Activated CD8-positive, alpha-beta T cell treated with anti-CD3 and anti-CD28 coated beads for 36 hours (primary cell): ENCODE results near the gene CCND3. TPM values are rescaled to one million over a fixed set of nuclear protein-coding genes. Genes with fewer than 3 reads are reported as not detected.

Source experiments
- ATAC-seq: fragments of 200-7000 bp; cut with Tn5 transposase; one replicate; pipeline ENCODE4 v1.10.0; 2021; ENCODE audit warnings: mild to moderate bottlenecking, moderate library complexity
- CTCF ChIA-PET: fragments of 350-600 bp; sonication (Branson Sonifier 250); formaldehyde crosslinking; loops from one replicate; lab custom pipeline; 2021; ENCODE audit warnings: antibody characterized with exemption; lab: Charles Lee
- POLR2A ChIA-PET: fragments of 350-600 bp; sonication (Branson Sonifier 250); formaldehyde crosslinking; loops from one replicate; lab custom pipeline; 2021; ENCODE audit warnings: antibody characterized with exemption; lab: Charles Lee
- DNase-seq: peaks from one replicate; pipeline ENCODE4 v3.0.0-alpha.2; 2020
- H3K27ac Mint-ChIP-seq: one replicate; pipeline ENCODE4 v1.8.0; 2021; ENCODE audit warnings: mild to moderate bottlenecking, mixed read lengths
- H3K27me3 Mint-ChIP-seq: one replicate; pipeline ENCODE4 v1.8.0; 2021; ENCODE audit warnings: mixed read lengths
- H3K36me3 Mint-ChIP-seq: one replicate; pipeline ENCODE4 v1.8.0; 2021; ENCODE audit warnings: low read depth, mixed read lengths
- H3K4me1 Mint-ChIP-seq: one replicate; pipeline ENCODE4 v1.8.0; 2021; ENCODE audit warnings: low read depth, mixed read lengths
- H3K4me3 Mint-ChIP-seq: one replicate; pipeline ENCODE4 v1.8.0; 2021; ENCODE audit warnings: mild to moderate bottlenecking, moderate library complexity, mixed read lengths
- H3K9me3 Mint-ChIP-seq: one replicate; pipeline ENCODE4 v1.8.0; 2021; ENCODE audit warnings: mixed read lengths
- intact Hi-C: fragments of 100-400 bp; cut with micrococcal nuclease; formaldehyde crosslinking; loops from one replicate; pipeline ENCODE4 v1.10.0; 2022
- total RNA-seq, 2 experiments: library from RNA; stranded (reverse); gene quantifications; one replicate each; pipeline ENCODE4 v1.2.3, GENCODE V29; 2021
- TF ChIP-seq, protein P1 (sequence below): fragments of 200-600 bp; IDR thresholded peaks from one replicate; pipeline ENCODE4 v1.8.0; 2022; ENCODE audit warnings: antibody characterized with exemption, mild to moderate bottlenecking

Gene CCND3
- total RNA-seq, 2 experiments from 2014 or later: 457 to 459 TPM

DNA sequence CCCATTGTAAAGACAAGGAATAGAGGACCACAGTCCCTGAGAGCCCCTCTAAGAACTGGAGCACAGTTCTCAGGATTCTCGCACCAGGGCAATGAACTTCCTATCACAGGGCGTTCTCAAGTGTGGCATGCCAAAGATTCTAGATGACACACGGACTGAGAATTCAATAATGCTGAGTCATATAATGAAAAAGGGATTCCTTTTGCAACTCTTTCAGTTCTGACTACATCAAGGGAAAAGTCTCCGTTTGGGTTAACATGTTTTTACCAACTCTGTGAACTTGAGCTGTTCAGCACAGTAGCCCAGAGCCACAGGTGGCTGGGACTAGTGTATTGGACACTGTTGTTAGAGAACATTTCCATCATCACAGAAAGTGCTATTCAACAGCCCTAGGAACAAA lies 24.1 kb downstream of the CCND3 start:
- H3K27ac Mint-ChIP-seq: peak overlapping the region; percentile 13
- no peaks in the 10 kb centered on the region for H3K9me3 Mint-ChIP-seq
- ATAC-seq (no peak), DNase-seq (no peak)
- intact Hi-C loops: no loop called here
- ChIA-PET CTCF (no interaction called here), POLR2A (no interaction called here)
- peaks cover 35% of the 10 kb centered on the region for H3K36me3 Mint-ChIP-seq
- no peaks in the 10 kb centered on the region for H3K27me3 Mint-ChIP-seq
- TF ChIP-seq, protein P1, sequence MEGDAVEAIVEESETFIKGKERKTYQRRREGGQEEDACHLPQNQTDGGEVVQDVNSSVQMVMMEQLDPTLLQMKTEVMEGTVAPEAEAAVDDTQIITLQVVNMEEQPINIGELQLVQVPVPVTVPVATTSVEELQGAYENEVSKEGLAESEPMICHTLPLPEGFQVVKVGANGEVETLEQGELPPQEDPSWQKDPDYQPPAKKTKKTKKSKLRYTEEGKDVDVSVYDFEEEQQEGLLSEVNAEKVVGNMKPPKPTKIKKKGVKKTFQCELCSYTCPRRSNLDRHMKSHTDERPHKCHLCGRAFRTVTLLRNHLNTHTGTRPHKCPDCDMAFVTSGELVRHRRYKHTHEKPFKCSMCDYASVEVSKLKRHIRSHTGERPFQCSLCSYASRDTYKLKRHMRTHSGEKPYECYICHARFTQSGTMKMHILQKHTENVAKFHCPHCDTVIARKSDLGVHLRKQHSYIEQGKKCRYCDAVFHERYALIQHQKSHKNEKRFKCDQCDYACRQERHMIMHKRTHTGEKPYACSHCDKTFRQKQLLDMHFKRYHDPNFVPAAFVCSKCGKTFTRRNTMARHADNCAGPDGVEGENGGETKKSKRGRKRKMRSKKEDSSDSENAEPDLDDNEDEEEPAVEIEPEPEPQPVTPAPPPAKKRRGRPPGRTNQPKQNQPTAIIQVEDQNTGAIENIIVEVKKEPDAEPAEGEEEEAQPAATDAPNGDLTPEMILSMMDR: no peak
- H3K4me1 Mint-ChIP-seq: peaks cover 31% of the 10 kb centered on the region
- no peak overlapping the region for H3K4me3 Mint-ChIP-seq

DNA sequence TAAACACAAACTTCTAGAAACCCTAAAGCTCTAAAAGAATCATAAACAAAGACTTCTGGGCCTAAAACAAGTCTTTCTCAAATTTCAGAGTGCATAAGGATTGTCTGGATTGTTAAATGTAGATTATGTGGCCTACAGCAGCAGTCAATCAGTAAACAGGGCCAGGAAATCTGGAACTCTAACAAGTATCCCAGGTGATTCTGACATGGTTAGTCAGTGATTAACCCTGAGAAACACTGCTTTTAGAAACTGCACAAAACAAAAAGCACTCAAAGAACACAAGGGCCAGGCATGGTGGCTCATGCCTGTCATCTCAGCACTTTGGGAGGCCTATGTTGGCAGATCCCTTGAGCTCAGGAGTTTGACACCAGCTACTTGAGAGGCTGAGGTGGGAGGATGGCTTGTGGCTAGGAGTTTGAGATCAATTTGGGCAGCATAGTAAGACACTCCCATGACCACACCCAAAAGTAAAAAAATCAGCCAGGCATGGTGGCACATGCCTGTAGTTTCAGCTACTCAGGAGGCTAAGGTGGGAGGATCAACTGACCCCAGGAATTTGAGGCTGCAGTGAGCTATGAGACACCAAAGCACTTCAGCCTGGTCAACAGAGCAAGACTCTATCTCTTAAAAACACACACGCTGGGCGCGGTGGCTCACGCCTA lies 26.6 kb downstream of the CCND3 start:
- DNase-seq (no peak), ATAC-seq (no peak)
- H3K36me3 Mint-ChIP-seq: peaks cover 23% of the 10 kb centered on the region
- no peaks in the 10 kb centered on the region for H3K9me3 Mint-ChIP-seq
- TF ChIP-seq, protein P1: no peak
- intact Hi-C loops: no loop called here
- H3K27ac Mint-ChIP-seq: no peak overlapping the region
- H3K4me3 Mint-ChIP-seq: no peak overlapping the region
- H3K4me1 Mint-ChIP-seq: peaks cover 26% of the 10 kb centered on the region
- CTCF ChIA-PET: interaction anchor here (1.1 to 2.5 kb wide), 5 partner anchors 12 to 129 kb away, joined by 3 to 17 read pairs (median 5); no protein-coding TSS in a partner anchor
- H3K27me3 Mint-ChIP-seq: no peaks in the 10 kb centered on the region
- POLR2A ChIA-PET: interaction anchor here (0.6 to 1.1 kb wide), 3 partner anchors 14 to 309 kb away, joined by 3 read pairs; no protein-coding TSS in a partner anchor

DNA sequence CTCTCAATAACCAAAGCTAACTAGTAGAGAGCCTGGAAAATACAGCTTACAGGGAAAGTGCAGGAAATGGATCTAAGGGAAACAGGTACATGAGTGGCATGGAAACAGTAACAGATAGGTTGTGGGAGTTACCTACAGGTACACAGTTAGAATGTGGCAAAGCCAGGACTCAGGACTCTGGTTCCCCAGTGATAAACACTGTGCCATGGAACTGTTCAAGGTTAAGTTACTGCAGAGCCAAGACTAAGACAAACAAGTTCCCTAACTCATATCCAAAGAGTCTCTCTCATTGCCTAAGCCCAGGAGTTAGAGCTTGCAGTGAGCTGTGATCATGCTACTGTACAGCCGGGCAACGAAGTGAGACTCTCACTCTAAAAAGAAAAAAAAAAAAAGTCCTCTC lies 27.3 kb downstream of the CCND3 start:
- ChIA-PET POLR2A (interaction anchor here (0.6 to 1.1 kb wide), 2 partner anchors 13 to 33 kb away, joined by 3 read pairs; no protein-coding TSS in a partner anchor), CTCF (interaction anchor here (1.1 to 1.2 kb wide), 2 partner anchors 11 to 13 kb away, joined by 3 to 4 read pairs; no protein-coding TSS in a partner anchor)
- no peak overlapping the region for H3K27ac Mint-ChIP-seq
- H3K4me1 Mint-ChIP-seq: peaks cover 19% of the 10 kb centered on the region
- TF ChIP-seq, protein P1: no peak
- H3K27me3 Mint-ChIP-seq: no peaks in the 10 kb centered on the region
- intact Hi-C loops: no loop called here
- no peak for ATAC-seq
- H3K4me3 Mint-ChIP-seq: no peak overlapping the region
- no peak for DNase-seq
- H3K36me3 Mint-ChIP-seq: peaks cover 23% of the 10 kb centered on the region
- no peaks in the 10 kb centered on the region for H3K9me3 Mint-ChIP-seq

DNA sequence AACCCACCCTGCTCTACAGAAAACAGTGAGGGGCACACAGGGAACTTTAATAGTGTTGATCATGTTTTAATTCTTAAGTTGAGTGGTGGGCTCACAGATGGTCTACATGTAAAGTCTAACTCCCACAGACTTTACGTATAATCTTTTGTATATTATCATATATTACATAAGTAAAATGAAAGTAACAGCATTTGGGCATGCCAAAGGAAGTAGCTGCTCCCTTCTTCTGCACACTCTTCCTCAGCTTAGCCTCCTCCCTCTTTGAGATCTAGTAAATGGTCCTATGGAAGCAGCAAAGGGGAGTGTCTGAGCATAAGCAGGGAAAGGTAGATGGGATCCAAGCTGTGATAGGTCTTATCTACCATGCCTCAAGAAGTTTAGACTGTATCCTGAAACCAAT lies 31.9 kb downstream of the CCND3 start:
- Mint-ChIP-seq H3K27me3 (no peaks in the 10 kb centered on the region), H3K36me3 (peaks cover 25% of the 10 kb centered on the region), H3K9me3 (no peaks in the 10 kb centered on the region), H3K4me1 (peaks cover 5% of the 10 kb centered on the region), H3K4me3 (no peak overlapping the region), H3K27ac (no peak overlapping the region)
- CTCF ChIA-PET: interaction anchor here (0.6 to 1.6 kb wide), 3 partner anchors 12 to 124 kb away, joined by 3 to 7 read pairs (median 3); partner anchors contain the start of genes BYSL and MED20
- intact Hi-C loops: no loop called here
- ATAC-seq (no peak), DNase-seq (no peak)
- POLR2A ChIA-PET: interaction anchor here (0.8 kb wide), 1 partner anchor 13 kb away, joined by 4 read pairs; no protein-coding TSS in a partner anchor
- TF ChIP-seq, protein P1: no peak
